Measurements from ENCODE around the gene EXOC2.

- TF ChIP-seq CTCF (optimal IDR thresholded peaks at IDR 0.05 in 1 of 3, IDR thresholded peaks at IDR 0.05 in 1 of 3, conservative IDR thresholded peaks at IDR 0.05 in 1 of 3; ENCODE audit: extremely low read depth in 1 of 3, insufficient read depth in 2 of 3, low read length in 3 of 3) (no peak), EZH2 (IDR thresholded peaks at IDR 0.05; ENCODE audit: low read length) (no peak)
Observed at GRCh38 chr6:467111-467510, 225.8 kb downstream of the EXOC2 start.

Measured in keratinocyte (primary cell).